HG03354 (cell line): Measurements from ENCODE around the gene ATP8B1.
A peak's percentile ranks its signal among the peaks of the same experiment; 100 is the strongest.
"Not testable (repeated sequence)": the region's sequence is repeated elsewhere in the genome, so short reads cannot be mapped to it uniquely, and the experiment has no call there.

Experiments
- ATAC-seq: cut with Tn5 transposase; IDR thresholded peaks from one replicate; pipeline ENCODE4 v1.9.1; 2021; ENCODE audit warnings: mild to moderate bottlenecking; ENCODE audit not compliant: unreplicated experiment, poor library complexity, severe bottlenecking

The ATP8B1 gene

DNA sequence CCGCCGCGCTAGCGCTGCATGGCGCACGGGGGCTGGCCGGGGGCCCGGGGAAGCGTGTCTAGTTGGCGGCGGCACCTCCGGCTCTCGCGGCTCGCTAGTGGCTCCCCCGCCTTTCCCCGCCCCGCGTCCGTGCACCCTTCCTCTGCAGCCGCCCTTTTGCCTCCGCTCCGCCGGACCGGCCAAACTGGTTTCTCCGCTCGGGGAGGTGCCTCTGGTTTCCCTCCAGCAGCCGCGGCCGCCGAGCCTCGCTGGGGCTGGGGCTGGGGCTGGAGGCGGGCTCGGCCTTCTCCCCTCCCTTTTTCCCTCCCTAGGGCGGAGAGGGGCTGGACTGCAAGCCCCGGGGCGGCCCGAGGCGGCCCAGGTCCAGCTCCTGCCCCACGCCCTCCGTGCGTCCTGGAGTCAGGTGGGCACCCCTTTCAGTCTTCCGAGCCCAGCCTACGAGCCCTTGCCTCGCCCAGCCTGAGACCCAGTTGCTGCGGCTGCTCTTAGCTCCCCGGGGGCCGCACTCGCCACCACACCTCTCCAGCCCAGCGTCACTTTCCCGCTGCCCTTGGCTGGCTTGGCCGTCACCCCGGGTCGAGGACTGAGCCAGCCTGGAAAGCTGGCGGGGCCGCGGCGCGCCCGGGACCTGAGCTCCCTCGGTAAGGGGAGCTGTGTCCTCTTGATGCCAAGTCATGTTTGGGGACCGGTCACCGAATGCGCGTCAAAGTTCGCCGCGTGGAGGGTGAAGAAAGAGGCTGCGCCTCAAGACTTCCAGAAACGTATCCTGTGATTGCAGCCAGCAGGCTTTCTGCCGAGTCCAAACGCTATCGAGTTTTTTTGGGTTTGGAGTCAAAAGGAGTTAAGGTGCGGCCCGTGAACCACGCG is at the start of gene ATP8B1:
Gene ATP8B1, minus strand, starts transcription at position 213 of the 867 bp plus-strand sequence. CDS start 71,508 bp downstream, outside the sequence.
- peak; percentile 72 for ATAC-seq

DNA sequence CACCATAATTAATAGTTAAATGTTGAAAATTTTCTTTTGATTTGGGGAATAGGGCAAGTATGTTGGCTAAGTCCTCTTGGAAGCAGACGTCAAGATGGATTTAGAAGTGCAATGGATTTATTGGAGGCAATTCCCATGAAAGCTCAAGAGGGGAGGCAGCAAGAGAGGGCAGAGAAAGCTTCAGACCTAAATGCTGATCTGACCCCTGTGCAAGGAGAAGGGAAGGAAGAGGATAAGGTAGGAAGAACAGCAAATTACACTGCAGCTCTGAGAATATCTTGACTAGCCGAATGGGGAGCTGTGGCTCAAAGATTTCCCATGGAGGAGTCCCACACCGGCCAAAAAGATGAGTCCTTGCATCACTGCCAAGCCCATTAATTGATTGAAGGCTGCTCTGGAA is 46.9 kb upstream of the ATP8B1 start:
- no peak for ATAC-seq

DNA sequence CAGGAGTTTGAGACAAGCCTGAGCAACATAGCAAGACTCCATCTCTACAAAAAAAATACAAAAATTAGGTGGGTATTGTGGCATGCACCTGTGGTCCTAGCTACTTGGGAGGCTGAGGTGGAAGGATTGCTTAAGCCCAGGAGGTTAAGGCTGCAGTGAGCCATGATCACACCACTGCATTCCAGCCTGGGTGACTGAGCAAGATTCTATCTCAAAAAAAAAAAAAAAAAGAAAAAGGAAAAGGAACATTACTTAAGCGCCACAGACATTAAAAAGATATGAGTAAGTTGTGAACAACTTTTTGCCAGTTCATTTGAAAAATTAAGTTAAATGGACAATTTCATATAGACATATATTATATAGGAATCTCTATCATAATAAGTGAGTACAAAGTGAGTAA is 45.3 kb upstream of the ATP8B1 start:
- ATAC-seq: not testable (repeated sequence)

DNA sequence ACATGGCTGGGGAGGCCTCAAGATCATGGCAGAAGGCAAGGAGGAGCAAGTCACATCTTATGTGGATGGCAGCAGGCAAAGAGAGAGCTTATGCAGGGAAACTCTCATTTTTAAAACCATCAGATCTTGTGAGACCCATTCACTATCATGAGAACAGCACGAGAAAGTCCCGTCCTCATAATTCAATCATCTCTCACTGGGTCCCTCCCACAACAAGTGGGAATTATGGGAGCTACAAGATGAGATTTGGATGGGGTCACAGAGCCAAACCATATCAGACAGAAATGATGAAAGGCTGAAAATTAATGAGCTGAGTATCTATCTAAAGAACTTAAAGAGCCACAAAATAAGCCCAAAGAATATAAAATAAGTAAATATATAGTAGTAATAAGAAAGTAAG is 44.3 kb upstream of the ATP8B1 start:
- ATAC-seq: not testable (repeated sequence)

- no peak for ATAC-seq
Observed at GRCh38 chr18:57846258-57846657, 43.1 kb upstream of the ATP8B1 start.

DNA sequence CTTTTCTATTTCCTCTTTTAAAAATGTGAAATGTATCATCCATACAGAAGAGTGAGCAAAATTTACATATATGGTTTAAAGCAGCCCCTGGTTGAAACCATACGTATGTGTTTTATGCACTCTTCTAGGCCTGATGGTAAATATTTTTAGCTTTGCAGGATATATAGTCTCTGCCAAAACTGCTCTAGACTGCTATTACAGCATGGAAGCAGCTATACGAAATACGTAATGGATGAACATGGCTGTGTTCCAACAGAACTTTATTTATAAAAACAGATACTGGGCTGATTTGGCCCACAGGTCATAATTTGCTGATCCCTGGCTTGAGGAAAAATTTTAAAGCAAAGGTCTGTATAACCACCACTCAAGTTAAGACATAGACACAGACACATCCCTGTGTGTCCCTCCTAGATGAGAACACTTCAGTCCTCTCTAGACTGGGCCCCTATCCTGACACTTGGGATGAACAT is 42.5 kb upstream of the ATP8B1 start:
- peak; percentile 48 for ATAC-seq

GRCh38 chr18:57844319-57844718 is 41.2 kb upstream of the ATP8B1 start:
- ATAC-seq: no peak

DNA sequence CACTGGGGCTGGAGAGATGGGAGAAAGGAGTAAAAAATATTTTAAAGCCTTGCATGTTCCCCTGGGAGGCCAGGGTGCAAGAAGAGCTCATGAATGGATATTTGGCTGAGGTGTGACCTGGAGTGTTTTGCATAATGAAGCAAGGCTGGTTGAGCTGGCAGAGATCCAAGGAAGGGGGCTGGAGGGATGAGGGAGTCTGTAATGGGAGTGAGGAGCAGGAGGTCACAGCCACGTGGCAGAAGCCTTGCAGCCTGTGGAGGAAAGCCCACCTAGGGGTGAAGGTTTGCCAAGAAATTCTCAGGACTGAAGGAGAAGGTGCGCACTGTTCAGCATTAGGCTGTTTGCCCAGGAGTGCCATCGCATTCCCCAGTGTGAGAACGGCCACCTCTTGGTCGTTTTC is 40.3 kb upstream of the ATP8B1 start:
- no peak for ATAC-seq

GRCh38 chr18:57841568-57841967 is 38.5 kb upstream of the ATP8B1 start:
- peak; percentile 40 for ATAC-seq

- ATAC-seq: no peak
Observed at GRCh38 chr18:57839942-57840381, 36.8 kb upstream of the ATP8B1 start.

GRCh38 chr18:57837917-57838548 is 34.9 kb upstream of the ATP8B1 start:
- peak; percentile 81 for ATAC-seq

GRCh38 chr18:57836557-57836956 is 33.4 kb upstream of the ATP8B1 start:
- no peak for ATAC-seq

GRCh38 chr18:57835904-57836303 is 32.8 kb upstream of the ATP8B1 start:
- ATAC-seq: no peak

- ATAC-seq: no peak
Observed at GRCh38 chr18:57834616-57835015, 31.5 kb upstream of the ATP8B1 start.

DNA sequence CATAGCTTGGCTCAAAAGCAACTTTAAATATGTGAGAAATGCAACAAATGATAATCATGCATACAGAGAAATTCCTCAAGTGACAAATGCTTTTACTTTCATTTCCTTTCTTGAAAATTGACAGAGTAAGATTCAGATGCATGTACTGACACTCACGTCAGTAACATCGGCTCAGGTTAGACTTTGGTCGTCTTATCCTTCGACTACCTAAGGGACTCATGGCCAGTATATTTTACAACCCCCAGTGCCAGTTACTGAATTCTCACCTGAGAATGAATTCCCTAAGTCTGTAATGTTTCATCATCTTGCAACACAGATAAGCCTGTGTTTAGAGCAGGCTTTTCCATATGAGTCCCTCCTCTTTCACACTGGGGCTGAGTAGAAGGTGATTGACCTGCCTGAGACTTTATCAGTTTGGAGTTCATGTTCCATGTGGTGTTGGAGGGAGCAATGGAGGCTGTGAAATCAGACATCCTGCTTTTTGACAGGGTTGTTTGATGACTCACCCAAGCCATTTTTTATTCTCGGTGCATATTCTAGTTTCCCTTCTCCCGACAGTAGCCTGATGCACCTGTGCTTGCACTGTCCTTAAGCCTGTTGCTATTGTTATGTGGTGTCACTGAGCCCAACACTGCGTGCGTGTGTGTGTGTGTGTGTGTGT is 30.5 kb upstream of the ATP8B1 start:
- peak; percentile 57 for ATAC-seq

DNA sequence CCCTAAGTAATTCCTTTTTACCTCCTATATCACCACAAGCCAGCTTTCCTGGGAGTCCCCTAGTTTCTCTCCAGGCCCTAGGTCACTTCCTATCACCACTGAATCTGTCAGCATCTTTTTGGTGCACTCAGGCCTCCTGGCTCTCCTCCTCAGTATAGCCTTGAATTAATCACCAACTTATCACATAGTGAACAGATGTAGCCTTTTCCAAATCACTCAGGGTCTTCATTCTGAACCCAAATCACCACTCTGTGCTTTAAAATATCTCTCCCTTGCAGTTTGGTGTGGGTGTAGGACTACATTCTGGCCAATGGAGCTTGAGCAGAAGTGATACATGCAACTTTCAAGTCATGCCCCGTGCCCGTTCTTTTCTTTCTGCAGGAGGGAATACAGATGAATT is 29.6 kb upstream of the ATP8B1 start:
- ATAC-seq: no peak

DNA sequence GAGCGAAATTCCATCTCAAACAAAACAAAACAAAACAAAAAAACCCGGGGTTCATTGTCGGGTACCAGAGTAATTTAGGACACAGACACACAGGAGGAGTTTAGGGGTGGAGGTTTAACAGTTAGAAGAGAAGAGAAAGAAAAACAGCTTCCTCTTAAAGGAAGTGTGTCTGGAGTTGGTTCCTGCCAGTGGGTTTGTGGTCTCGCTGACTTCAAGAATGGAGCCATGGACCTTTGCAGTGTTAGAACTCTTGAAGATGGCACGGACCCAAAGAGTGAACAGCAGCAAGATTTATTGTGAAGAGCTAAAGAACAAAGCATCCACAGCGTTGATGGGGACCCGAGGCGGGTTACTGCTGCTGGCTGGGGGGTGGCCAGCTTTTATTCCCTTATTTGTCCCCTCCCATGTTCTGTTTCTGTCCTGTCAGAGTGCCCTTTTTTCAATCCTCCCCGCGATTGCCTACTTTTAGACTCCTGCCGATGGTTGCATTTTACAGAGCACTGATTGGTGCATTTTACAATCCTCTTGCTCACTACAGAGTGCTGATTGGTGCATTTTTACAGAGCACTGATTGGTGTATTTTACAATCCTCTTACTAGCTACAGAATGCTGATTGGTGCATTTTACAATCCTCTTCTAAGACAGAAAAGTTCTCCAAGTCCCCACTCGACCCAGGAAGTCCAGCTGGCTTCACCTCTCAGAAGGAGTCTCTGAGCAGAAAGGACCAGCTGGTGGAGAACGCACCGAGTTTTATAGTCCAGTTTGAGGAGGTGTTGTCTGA is 28.7 kb upstream of the ATP8B1 start:
- no peak for ATAC-seq

- ATAC-seq: no peak
Observed at GRCh38 chr18:57827646-57828045, 24.5 kb upstream of the ATP8B1 start.

DNA sequence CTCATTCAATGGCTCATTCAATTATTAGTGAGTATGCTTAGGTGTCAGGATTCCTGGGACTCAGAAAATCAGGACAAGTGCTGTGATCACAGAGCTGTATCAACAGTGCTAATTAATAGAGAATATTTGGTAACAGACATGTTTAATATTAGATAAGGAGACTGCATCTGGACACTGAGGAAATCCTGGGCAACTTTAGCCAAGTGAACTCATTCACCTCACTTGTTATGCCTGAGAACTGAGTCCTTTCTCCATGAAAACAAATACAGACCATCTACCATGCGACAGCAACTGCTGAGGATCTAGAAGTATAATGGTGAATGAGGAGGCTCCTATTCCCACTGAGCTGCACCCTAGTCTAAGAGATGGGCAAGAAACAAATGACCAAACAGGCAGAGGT is 23.1 kb upstream of the ATP8B1 start:
- no peak for ATAC-seq

DNA sequence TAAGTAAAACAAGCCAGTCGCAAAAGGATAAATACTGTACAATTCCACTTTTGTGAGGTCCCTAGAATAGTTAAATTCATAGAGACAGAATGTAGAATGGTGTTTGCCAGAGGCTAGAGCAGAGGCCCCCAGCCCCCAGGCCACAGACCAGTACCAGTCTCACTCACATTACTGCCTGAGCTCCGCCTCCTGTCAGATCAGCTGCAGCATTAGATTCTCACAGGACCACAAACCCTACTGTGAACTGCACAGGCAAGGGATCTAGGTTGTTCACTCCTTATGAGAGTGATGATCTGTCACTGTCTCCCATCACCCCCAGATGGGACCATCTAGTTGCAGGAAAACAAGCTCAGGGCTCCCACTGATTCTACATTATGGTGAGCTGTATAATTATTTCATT is 17.5 kb upstream of the ATP8B1 start:
- ATAC-seq: not testable (repeated sequence)
